CD4-positive, alpha-beta T cell treated with Interleukin-4 for 1 hour (primary cell): Measurements from ENCODE around the gene TAF4B.
"Not testable (repeated sequence)": the region's sequence is repeated elsewhere in the genome, so short reads cannot be mapped to it uniquely, and the experiment has no call there.

ENCODE experiments used
- DNase-seq, 2 donors: peaks; one replicate each; pipeline ENCODE4 v3.0.0-alpha.2; 2020 to 2022

The TAF4B gene

DNA sequence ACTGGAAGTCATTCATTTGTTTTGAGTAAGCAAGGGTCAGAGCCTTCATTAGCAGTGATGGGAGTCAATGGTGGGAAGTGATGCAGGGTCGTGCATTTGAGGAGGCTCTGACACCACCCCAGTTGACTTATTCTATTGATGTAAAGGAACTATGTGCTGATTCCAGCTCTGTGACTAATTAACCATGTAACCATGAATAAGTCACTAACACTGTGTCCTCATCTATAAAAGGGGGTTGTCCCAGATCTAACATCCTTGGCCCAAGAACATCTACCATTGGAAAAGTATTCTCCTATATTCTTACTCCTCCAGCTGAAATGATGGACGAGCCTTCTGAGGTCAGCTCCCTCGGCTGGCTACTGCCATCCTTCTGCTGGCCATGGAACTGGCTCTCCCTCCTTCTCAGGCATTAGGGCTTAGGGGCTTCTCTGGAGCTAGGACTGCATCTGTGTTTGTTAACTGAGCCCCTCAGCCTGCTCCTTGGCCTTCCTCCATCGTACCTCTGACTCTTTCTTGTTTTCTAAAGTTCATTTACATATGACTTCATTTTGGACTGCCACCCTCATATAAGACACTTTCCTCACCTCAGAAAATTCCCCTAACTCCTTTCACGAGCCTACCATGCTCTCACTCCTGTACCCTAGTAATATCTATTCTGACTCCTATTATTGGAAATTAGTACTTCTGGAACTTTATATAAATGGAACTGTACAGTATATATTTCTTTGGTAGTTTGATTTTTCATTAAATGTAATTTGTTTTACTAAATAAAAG is 206.6 kb downstream of the TAF4B start:
- DNase-seq = no peak

DNA sequence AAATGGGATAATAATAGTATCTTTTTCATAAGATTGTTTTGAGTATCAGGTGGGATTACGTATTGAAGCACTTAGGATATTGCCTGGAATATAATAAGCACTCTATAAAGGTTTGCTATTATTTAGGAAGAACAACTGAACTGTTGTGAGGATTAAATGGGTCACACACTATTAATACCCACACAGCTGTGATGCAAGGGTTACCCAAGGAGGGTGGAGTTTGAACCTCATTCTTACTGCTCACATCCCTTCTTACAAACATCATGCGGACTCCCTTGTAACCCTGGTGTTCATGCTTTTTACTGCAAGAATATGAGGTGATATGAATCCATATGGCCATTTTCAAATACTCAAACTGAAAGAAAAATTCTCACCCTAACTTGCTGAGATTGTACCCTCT is 208.6 kb downstream of the TAF4B start:
- no peak for DNase-seq

DNA sequence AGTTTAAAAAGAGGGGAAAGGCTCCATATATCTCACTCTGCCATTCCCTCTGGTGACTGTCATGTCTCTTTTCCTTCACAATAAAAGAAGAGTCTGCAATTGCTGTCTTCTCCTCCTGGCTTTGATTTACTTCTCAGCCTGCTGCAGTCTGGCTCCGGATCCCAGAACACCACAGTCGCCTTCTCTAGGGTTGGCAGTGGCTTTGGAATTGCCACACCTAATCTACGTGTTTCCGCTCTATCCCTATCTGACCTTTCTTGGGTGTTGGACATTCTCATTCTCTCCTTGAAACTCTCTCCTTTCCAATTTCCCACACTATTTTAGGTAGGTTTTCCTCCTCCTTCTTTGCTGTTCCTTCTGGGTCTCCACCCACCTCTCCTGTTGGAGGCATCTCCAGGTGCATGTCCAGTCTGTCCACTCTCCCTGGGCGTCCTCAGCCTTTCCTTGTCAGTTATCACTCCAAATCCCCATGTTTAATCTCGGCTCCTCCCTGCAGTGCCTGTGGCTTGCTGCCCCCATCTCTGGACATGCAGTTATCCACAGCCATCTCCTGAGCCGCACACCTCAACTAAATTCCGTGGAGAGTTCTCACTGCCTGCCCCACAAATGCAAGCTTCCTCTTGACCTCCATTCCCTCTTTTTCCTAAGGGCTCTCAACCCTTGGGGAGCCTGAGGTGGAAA is 209.3 kb downstream of the TAF4B start:
- DNase-seq = no peak

DNA sequence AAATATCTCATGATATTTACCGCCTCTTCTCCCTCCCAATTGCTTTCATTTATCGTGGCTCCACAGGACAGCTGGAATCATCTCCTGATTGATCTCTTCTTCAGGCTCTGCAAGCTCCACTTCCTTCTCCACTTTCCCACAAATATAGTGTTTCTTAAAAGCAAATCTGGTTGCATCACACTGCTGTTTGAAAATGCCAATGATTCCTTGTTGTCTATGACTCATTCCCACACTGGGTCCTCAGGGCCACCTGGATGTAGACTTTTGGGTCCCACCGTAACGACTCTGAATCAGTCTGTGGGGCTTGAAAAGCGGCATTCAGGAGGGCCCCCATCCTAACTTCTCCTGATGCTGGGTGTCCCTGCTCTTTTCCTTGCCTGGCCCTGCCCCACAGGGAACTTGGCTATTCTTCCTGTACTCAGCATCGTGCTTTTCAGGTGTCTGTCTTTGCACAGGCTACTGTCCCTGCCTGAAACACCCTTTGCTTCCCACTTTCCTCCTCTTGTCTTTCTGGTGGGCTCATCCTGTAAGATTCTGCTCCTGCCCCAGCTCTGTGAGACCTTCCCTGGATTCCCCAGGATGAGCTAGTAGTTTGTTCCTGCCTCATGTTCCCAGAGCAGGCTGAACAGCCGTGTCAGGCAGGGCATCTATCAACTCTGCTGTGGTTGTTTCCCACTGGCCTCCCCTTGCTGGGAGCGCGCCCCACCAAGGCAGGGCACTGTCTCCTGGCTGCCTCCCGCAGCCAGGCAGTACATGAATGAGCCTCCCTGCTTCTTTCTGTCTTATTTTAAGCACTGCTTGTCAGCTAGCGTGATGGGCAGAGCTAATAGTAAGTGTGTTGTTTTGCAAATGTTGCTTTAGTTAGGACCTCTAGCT is 210.2 kb downstream of the TAF4B start:
- DNase-seq = no peak

DNA sequence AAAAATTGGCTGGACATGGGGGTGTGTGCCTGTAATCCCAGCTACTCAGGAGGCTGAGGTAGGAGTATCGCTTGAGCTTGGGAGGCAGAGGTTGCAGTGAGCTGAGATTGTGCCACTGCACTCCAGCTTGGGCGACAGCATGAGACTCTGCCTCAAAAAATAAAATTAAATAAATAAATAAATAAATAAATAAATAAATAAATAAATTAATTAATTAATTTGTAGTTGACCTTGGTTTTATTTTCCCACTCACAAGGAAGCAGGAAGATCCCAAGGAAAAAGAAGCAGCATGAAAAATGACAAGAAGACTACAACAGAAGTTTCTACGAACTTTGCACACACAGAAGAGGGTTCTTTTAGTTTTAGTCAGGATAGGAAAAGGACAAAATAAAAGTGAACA is 211.4 kb downstream of the TAF4B start:
- DNase-seq = not testable (repeated sequence)

DNA sequence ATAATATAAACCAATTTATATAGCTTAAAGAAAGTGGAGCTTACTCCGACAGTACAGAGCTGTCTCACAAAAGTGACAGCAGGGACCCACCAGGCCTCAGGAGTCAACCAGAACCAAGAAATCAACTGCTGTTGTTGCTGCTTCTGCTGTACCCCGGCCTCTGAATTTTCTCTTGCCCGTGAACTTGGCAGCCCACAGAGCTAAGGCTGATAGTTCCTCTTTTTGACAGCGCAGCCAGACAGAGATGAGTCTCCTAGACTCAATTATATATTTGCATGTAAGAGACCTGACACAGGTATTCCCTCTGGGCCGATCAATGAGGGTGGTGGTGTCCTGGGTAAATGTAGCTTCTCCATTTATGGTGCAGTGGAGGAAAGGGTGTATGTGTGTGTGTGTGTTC is 212.7 kb downstream of the TAF4B start:
- DNase-seq = peak in 1 of 2 donors; percentile 28

DNA sequence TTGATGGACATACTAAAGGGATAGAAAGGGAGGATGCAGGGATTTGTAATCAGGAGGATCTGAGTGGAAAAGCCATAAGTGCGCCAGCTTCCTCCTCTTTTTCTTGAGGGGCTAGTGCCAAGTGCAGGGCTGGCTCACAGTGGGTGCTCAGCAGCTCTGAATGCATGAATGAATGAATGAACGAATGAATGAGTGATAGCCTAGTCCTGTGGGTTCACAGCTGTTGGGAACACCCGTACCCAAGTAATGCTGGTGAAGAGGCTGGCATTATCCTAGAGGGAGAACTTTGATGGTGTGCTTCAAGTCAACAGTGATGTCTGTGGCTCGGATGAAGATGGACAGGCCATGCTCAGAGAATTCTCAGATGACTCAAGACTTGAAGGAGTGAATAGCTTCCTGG is 213.3 kb downstream of the TAF4B start:
- DNase-seq = no peak

DNA sequence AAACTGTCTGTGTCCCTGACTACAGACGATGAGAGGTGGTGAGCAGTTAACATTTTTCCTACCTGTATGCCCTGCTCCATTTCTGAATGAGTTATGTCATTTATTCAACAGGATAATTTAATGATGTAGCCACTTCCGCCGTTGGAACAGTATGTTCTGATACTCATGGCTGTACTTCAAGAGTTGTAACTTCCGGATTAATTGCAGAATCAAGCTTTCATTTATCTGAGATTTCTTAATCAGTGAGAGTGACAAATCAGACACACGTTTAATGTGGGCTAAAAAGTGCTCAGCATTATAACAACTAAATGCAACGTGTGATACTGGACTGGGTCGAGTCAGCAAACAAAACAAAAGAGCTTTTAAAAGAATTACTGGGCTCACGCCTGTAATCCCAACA is 214.4 kb downstream of the TAF4B start:
- no peak for DNase-seq
